Heart right ventricle (tissue), 16 donors: Measurements from ENCODE around the gene NXF1. TPM values are rescaled to one million over a fixed set of nuclear protein-coding genes. Genes with fewer than 3 reads are reported as not detected.

Experiments used
- ATAC-seq, 8 donors: fragments of 200-7000 bp; cut with Tn5 transposase; one replicate each; pipeline ENCODE4 v1.9.1; 2020; ENCODE audit warnings: mild to moderate bottlenecking in 8 of 8, moderate library complexity in 8 of 8, moderate number of reproducible peaks in 1 of 8
- DNase-seq, 2 donors: peaks; one replicate each; pipeline ENCODE4 v3.0.0-alpha.2; 2020
- H3K27ac ChIP-seq, 10 donors: fragments of 200-600 bp; sonication (generic) in 2 of 10; one replicate each; pipeline versions ENCODE4 v1.5.0 to v1.8.0; 2020 to 2022; ENCODE audit warnings: mild to moderate bottlenecking in 3 of 10
- H3K27me3 ChIP-seq, 7 donors: fragments of 200-600 bp; one replicate each; pipeline ENCODE4 v1.8.0; 2021 to 2022; ENCODE audit warnings: mild to moderate bottlenecking in 2 of 7
- H3K36me3 ChIP-seq, 9 donors: fragments of 200-600 bp; sonication (generic) in 1 of 9; one replicate each; pipeline versions ENCODE4 v1.5.0 to v1.8.0; 2020 to 2022; ENCODE audit warnings: mild to moderate bottlenecking in 2 of 9
- H3K4me1 ChIP-seq, 9 donors: fragments of 200-600 bp; sonication (generic) in 1 of 9; one replicate each; pipeline versions ENCODE4 v1.5.0 to v1.8.0; 2020 to 2022; ENCODE audit warnings: mild to moderate bottlenecking in 4 of 9
- H3K4me3 ChIP-seq, 10 donors: fragments of 200-600 bp; sonication (generic) in 2 of 10; one replicate each; pipeline versions ENCODE4 v1.5.0 to v1.8.0; 2020 to 2022; ENCODE audit warnings: mild to moderate bottlenecking in 7 of 10, moderate library complexity in 2 of 10
- H3K9me3 ChIP-seq, 11 donors: fragments of 200-600 bp in 10 of 11; sonication (generic) in 2 of 11; one replicate each; pipeline versions ENCODE4 v1.5.0 to v1.8.0; 2013 to 2022; ENCODE audit warnings: mild to moderate bottlenecking in 2 of 11, control low read depth in 1 of 11, moderate library complexity in 1 of 11
- CTCF ChIP-seq, 9 donors: fragments of 200-600 bp; sonication (generic) in 2 of 9; IDR thresholded peaks; one replicate each; pipeline versions ENCODE4 v1.5.0 to v1.8.0; 2021 to 2022; ENCODE audit warnings: antibody characterized with exemption in 9 of 9, mild to moderate bottlenecking in 5 of 9, moderate library complexity in 1 of 9
- WGBS, 2 donors: extraction: QIAGEN DNeasy Blood & Tissue Kit; methylation state at CpG; one replicate each; pipeline ENCODE4 v1.1.7; 2013; ENCODE audit warnings: inconsistent platforms in 1 of 2; 5-methylcytosine and 5-hydroxymethylcytosine counted together
- intact Hi-C, 10 donors: fragments of 100-400 bp; cut with DNase I; formaldehyde crosslinking; loops; one replicate each; pipeline versions ENCODE4 v1.11.1 to v1.14.2; 2022
- polyA plus RNA-seq, 2 donors: library from polyadenylated mRNA; stranded (reverse); fragments of 200-250 nt; gene quantifications; one replicate each; pipeline ENCODE4 v1.2.3, GENCODE V29; 2013
- total RNA-seq, 10 donors: library from RNA; stranded (reverse); fragmentation: NEBNext Ultra II Directional in 3 of 10; extraction: Animal tissue kit (Norgen Biotek cat#: 25700) in 3 of 10; gene quantifications; one replicate each; pipeline versions ENCODE4 v1.2.1 to v1.2.4, GENCODE V29; 2021 to 2023
- donor health status: Arrhythmogenic right ventricular cardiomyopathy.
- donor health status: ischemic (EF 13 %, LVEDD 7.1; RV severe dilation, severe dysfunction).
- donor health status: healthy with polysubstance abuse.
- donor health status: DM: no; HTN: yes; CAD: no.
- donor health status: DM: no; HTN: no; CAD: no.
- donor health status: ischemic (EF 25% LVEDD 6.9; RV normal size, moderate dysfunction).
- donor health status: ischemic (EF 25% LVEDD 5.7; RV mildly dilated, moderate dysfunction).
- donor health status: healthy.
- donor health status: DM: yes; HTN: yes; CAD: no.
- donor health status: Ischemic cardiomyopathy.
- donor health status: ischemic (EF 35%, LVEDD 5.7; RV mildly dilated, moderate dysfunction).
- donor health status: nonischemic (EF 11% LVEDD 7.7; RV severe dilation, severe dysfunction).
- donor health status: DM: yes; HTN: yes; CAD: no.
- donor health status: PGD.
- donor health status: ischemic (EF 29% LVEDD 5.4; RV normal size, mild dysfunction).
- donor health status: nonischemic (EF 23%, LVEDD 6.1; RV moderate dilation, normal function).

Gene NXF1
- total and polyA plus RNA-seq, 12 donors: 28.3 to 96.7 (median 38.3) TPM

GRCh38 chr11:62755086-62755615, 50.1 kb downstream of the NXF1 start:
- 81 to 84% methylated on average over 10 of the region's 10 CpGs for WGBS, 2 donors
- Histone ChIP-seq H3K27me3 (no peaks in the 10 kb centered on the region), H3K4me1 (peaks cover 7 to 37% (median 25%) of the 10 kb centered on the region in 9 donors), H3K4me3 (no peak overlapping the region), H3K27ac (no peak overlapping the region), H3K9me3 (no peaks in the 10 kb centered on the region), H3K36me3 (peaks cover 0 to 20% (median 0%) of the 10 kb centered on the region in 9 donors)
- ATAC-seq (no peak), DNase-seq (no peak)
- TF ChIP-seq CTCF (IDR thresholded peaks at IDR 0.05): no peak
- intact Hi-C loops: no loop called here

DNA sequence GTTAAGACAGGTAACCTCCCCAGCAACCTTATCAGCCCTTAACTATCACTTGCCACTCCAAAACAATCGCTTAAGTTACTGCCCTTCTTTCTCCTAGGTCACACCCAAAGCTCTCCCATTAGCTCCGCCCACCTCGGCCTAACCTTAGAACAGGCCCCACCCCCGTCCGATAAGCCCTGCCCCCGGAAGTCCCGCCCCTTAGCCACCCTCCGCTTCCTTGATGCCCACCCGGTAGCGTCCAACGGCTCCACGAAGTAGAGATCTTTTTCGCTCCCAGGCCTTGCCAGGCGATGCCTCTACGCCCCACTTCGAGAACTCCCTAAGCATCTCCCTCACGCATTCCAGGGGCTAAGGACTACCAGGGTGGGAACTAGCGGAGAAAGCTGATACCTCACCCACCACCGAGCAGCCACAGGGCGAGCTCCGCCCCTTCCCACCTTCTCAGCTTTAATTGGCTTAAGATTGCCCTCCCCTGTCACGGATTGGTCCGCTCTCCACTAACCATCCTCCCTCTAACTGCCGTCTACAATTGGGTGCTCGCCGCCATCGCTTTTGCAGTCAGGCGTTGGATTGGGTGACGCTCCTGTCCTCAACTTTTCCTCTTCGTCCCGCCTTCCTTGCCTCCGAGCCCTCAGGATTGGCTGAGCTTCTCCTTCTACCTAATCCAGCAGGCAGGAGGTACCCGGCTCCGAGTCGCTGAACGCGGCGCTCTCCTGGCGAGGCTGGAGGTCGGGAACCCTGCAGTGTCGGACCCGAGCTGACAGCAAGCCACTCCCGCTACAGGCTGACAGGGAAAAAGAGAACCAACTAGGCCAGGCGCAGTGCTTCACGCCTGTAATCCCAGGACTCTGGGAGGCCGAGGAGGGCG, 51.3 kb downstream of the NXF1 start, which contains the start of gene ZBTB3:
ZBTB3 (minus strand) TSS at position 425 of the 868 bp plus-strand sequence. CDS start 496 bp downstream, outside the sequence.
- Histone ChIP-seq H3K4me3 (peak within 1 kb of the TSS; percentile 36 to 72 (median 62)), H3K36me3 (peaks cover 0 to 31% (median 0%) of the 10 kb centered on the region in 9 donors), H3K4me1 (peaks cover 7 to 42% (median 25%) of the 10 kb centered on the region in 9 donors), H3K9me3 (no peaks in the 10 kb centered on the region), H3K27ac (peak within 1 kb of the TSS; percentile 81 to 95 (median 91)), H3K27me3 (no peaks in the 10 kb centered on the region)
- ATAC-seq (peak; percentile 97 to 99 (median 98)), DNase-seq (peak; percentile 95 to 99)
- intact Hi-C loops: loop anchor here in 2 of 10 donors (2.0 kb wide), 1 partner anchor 25 kb away; the partner anchor contains the start of gene TTC9C (in 2 of the 2)
- 1% methylated on average over 47 of the region's 47 CpGs for WGBS, 2 donors
- TF ChIP-seq CTCF (IDR thresholded peaks at IDR 0.05): no peak

GRCh38 chr11:62752994-62753735, 52.1 kb downstream of the NXF1 start:
- no peak for TF ChIP-seq CTCF (IDR thresholded peaks at IDR 0.05)
- ATAC-seq (peak in 3 of 8 donors; percentile 0 to 5 (median 3)), DNase-seq (no peak)
- Histone ChIP-seq H3K36me3 (peaks cover 0 to 39% (median 3%) of the 10 kb centered on the region in 9 donors), H3K9me3 (no peaks in the 10 kb centered on the region), H3K4me3 (peak overlapping the region; percentile 36 to 72 (median 62)), H3K27me3 (no peaks in the 10 kb centered on the region), H3K27ac (peak overlapping the region; percentile 81 to 95 (median 91)), H3K4me1 (peaks cover 7 to 42% (median 25%) of the 10 kb centered on the region in 9 donors)
- 74 to 75% methylated on average over 15 of the region's 15 CpGs for WGBS, 2 donors
- intact Hi-C loops: loop anchor here in 2 of 10 donors (2.0 kb wide), 1 partner anchor 24 kb away; the partner anchor contains the start of gene TTC9C (in 2 of the 2)
